KOPT-K1 (cell line): ENCODE measurements around the gene AMIGO1.

Source experiments
- H3K27ac ChIP-seq: fragments of 200-600 bp; sonication (generic); 2 replicates; pipeline ENCODE4 v1.5.1; 2016; ENCODE audit warnings: antibody characterized with exemption, mild to moderate bottlenecking, low read depth, low read length; ENCODE audit not compliant: poor library complexity, severe bottlenecking
- H3K36me3 ChIP-seq: fragments of 200-600 bp; sonication (generic); 2 replicates; pipeline ENCODE4 v1.5.1; 2017; ENCODE audit warnings: antibody characterized with exemption, mild to moderate bottlenecking, low read length, moderate library complexity; ENCODE audit not compliant: insufficient read depth
- H3K9me3 ChIP-seq: fragments of 200-600 bp; sonication (generic); 2 replicates; pipeline ENCODE4 v1.5.1; 2017; ENCODE audit warnings: antibody characterized with exemption, low read length, mild to moderate bottlenecking; ENCODE audit not compliant: insufficient read depth, poor library complexity, severe bottlenecking

Gene AMIGO1

DNA sequence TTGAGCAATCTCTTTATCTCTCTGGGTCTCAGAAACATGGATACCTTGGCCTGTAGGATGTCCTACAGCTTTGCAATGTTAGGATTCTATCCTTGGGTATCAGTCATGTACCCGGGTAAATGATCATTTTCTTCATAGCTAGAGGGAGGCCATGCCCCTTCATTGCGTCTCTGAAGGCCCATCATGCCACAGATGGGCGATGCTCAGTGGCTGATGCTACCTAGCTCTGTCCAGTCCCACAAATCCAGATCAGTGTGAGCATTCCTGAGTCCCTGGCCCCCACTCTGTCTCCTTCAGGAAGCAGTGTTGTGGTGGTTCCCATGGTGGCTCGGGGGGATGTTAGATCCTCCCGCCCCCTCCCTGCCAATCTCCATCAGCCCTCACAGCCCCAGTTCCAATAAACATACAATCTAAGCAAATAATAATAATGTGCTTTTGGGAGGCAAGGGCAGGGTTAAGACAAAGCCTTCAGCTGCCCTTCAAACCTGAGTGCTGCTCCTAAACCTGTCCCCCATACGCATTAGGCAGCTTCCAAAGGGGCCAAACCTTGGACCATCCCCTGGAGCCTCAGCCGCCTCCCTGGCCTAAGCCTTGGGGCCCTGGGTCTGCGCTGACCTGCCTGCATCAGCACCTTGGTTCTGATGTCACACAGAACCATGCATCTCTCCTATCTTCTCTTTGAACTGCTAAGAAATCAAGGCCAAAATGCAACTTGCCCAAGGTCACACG, 29.5 kb upstream of the AMIGO1 start:
- Histone ChIP-seq H3K27ac (no peak overlapping the region), H3K36me3 (no peaks in the 10 kb centered on the region), H3K9me3 (no peaks in the 10 kb centered on the region)

DNA sequence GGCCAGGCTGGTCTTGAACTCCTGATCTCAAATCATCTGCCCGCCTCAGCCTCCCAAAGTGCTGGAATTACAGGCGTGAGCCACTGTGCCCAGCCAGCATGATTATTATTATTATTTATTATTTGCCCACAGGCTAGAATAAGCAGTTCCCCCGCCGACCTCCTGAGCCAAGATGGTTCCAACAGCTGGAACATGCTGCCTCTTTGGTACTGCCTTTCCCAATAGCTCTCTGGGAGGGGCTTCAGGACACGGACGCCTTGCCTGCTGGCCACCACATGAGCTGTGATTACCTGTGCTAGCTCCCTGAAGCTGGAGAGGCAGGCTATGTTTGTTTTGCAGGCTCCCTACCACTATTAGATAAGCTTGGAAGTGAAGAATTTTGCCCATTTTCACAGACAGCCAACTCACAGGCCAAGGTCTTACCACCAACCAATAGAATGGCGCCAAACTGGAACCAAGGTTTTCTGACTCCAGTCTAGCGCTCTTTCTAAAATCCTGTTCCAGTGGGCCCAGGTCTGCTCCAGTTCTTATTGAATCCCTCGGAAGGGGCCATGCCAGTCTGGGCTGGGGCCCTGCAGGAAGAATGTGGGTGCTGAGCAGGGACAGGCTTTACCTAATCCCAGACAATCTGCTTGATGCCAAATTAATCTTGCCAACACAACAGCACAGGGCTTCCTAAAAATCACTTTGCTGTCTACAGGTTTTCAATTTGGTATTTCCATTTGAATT, 28.1 kb upstream of the AMIGO1 start:
- H3K27ac ChIP-seq: no peak overlapping the region
- H3K9me3 ChIP-seq: no peaks in the 10 kb centered on the region
- no peaks in the 10 kb centered on the region for H3K36me3 ChIP-seq

- Histone ChIP-seq H3K9me3 (no peaks in the 10 kb centered on the region), H3K36me3 (no peaks in the 10 kb centered on the region), H3K27ac (no peak overlapping the region)
Measured at GRCh38 chr1:109535971-109536491, 26.5 kb upstream of the AMIGO1 start.

- H3K27ac ChIP-seq: no peak overlapping the region
- no peaks in the 10 kb centered on the region for H3K9me3 ChIP-seq
- H3K36me3 ChIP-seq: no peaks in the 10 kb centered on the region
Measured at GRCh38 chr1:109535481-109535880, 26.0 kb upstream of the AMIGO1 start.

GRCh38 chr1:109534307-109534858, 24.9 kb upstream of the AMIGO1 start:
- Histone ChIP-seq H3K9me3 (no peaks in the 10 kb centered on the region), H3K36me3 (no peaks in the 10 kb centered on the region), H3K27ac (no peak overlapping the region)

DNA sequence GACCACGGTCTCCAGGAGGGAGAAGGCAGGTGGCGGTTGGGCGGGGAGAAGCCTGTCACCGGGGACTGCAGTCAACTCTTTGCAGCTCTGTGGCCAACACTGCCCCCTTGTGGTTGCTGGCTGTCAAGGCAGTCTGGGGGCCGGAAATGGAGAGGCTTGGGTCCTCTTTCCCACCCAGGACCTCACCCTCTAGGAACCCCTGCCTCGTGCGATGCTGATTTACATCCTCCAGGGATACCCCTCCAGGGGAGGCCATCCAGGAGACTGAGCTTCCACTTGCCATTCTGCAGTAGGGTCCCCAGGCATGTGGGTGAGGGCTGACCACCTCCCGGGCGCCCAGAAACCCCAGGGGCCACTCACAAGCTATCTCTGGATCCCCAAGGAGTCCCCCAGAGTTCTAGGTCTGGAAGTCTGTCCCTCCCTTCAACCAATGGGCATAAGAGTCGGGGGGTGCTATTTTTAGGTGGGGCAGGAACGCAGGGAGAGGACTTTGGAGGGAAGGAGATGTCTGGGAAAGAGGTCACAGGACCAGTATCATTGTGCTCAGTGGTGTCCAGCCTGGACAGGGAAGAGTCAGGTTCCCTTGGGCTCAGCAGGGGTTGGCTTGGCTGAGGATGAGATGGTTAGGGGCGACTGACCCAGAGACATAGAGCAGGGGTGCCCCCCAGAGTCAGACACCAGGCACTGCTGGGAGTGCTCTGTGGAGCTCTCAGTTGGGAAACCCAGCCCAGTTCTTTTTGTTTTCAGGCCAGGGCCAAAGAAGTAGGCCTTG, 23.0 kb upstream of the AMIGO1 start:
- Histone ChIP-seq H3K36me3 (no peaks in the 10 kb centered on the region), H3K27ac (peak overlapping the region; percentile 45), H3K9me3 (no peaks in the 10 kb centered on the region)

GRCh38 chr1:109531826-109532364, 22.4 kb upstream of the AMIGO1 start:
- no peaks in the 10 kb centered on the region for H3K36me3 ChIP-seq
- no peaks in the 10 kb centered on the region for H3K9me3 ChIP-seq
- peak overlapping the region; percentile 45 for H3K27ac ChIP-seq

GRCh38 chr1:109531380-109531779, 21.9 kb upstream of the AMIGO1 start:
- Histone ChIP-seq H3K36me3 (no peaks in the 10 kb centered on the region), H3K27ac (peak overlapping the region; percentile 30), H3K9me3 (no peaks in the 10 kb centered on the region)

DNA sequence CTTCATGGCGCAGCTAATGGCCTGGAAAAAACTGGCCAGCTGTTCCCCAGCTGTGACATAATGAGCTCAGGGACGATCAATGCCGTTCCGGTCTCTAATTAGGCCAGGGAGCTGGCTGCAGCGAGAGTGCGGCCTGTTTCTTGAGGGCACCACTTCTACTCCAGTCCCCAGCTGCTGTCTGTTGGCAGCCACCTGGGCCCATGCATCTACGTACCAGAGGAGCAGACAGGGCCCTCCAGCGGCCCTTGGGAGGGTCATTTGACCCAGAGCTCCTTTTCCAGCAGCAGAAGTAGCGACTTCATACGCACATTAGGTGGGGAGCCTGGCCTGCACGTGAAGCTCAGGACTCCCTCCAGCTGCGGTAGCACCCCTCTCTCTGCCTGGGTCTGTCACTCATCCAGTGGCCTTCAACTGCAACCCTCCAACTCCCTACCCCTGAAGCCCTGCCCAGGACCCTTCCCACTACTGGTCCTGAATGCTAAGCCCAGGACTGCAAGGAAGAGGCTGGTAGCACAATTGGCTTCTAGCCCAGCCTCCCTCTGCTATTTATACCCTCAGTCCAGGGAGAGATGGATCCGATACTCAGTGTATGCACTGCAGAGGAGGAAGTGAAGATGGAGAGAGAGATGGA, 21.0 kb upstream of the AMIGO1 start:
- H3K9me3 ChIP-seq: no peaks in the 10 kb centered on the region
- no peaks in the 10 kb centered on the region for H3K36me3 ChIP-seq
- H3K27ac ChIP-seq: peak overlapping the region; percentile 30

DNA sequence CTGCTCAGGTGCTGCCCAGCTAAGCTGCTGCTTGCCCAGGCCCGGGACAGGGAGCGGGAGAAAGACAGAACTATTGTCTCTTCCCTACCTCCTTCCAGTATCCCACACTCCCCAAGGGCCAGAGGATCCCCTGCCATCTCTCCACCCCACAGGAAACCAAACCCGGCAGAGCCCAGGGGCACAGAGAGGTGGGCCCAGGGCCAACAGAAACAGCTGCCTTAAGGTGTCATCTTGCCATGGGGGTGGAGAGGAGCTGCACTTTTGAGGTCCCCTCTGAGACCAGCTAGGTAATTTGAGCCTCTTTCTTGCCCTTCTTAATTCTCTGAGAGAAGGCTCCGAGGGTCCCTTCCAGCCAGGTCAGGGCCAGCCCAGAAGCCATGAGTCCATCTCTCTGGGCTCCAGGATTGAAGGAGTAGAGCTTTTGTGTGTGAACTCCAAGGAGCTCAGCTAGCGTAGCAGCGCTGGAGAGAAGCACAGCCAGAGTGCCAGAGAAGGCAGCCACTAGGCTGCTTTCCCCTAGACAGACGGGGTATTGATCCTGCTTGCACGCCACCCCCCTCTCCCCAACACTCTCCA, 20.4 kb upstream of the AMIGO1 start:
- Histone ChIP-seq H3K36me3 (no peaks in the 10 kb centered on the region), H3K9me3 (no peaks in the 10 kb centered on the region), H3K27ac (peak overlapping the region; percentile 7)

DNA sequence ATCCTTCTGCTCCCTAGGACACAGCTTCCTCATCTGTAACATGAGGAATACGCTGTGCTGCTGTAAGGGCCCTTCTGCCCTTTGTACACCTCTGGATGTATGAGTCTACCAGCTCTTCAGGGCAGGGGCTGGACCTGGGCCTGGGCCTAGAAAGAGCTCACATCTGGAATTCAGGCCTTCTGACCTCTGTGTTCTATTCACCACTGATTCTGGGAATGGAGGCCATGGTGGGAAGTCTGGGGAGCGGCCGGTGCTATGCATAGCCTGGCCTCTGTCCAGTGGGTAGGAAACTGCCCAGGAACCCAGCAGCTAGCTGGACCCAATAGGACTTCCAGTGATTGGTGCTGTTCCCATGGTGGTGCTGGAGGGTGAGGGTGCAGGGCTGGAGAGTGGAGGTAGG, 19.2 kb upstream of the AMIGO1 start:
- Histone ChIP-seq H3K9me3 (no peaks in the 10 kb centered on the region), H3K27ac (no peak overlapping the region), H3K36me3 (no peaks in the 10 kb centered on the region)

DNA sequence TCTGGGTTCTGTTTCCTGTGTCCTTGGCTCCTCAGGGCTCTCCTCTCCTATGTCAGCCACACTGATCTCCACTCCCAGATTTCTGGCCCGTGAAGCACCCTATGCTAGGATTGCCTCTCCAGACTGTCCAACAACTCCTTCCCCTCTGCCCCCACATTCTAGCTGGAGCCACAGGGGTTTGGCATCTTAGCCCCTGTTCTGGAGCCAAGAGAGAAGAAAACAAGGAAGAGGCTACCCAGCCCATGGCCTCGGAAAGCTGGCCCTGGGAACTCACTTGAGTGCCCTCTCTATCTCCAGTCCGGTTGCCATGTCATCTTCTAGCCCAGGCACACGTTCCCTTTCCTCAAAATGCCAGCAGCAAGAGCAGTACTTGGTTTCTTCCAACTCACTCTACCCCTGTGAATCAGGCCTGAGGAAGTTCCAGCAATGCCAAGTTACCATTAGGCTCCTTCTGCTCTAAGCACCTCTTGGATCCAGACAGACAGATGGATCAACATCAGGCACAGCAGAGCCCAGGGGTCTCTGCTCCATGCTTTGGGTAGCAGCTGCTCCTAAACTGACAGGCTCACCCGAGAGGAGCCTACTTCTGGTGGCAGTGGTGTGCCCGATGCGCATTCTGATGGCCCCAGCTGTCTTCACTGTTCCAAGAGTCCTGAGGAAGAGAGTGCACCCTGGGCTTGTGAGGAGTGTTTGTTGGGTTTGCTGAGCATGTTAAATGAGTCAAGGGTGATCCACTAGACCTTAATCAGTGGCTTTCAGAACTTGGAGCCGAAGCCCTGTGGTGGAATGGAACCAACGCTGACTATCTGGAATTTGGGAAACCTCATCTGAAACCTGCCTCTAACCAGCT, 18.5 kb upstream of the AMIGO1 start:
- H3K9me3 ChIP-seq: no peaks in the 10 kb centered on the region
- H3K27ac ChIP-seq: no peak overlapping the region

GRCh38 chr1:109527098-109527811, 17.7 kb upstream of the AMIGO1 start:
- Histone ChIP-seq H3K36me3 (no peaks in the 10 kb centered on the region), H3K27ac (no peak overlapping the region), H3K9me3 (no peaks in the 10 kb centered on the region)

More for the DNA sequence above, 18.5 kb upstream of the AMIGO1 start:
- H3K36me3 ChIP-seq: no peaks in the 10 kb centered on the region
